ENCODE data around the gene TRAPPC12. TPM values are rescaled to one million over a fixed set of nuclear protein-coding genes. Genes with fewer than 3 reads are reported as not detected.
A peak's percentile ranks its signal among the peaks of the same experiment; 100 is the strongest.

TRAPPC12 gene
- total RNA-seq, 3 donors from 2014 or later = 52.5 to 89.6 (median 69.2) TPM

GRCh38 chr2:3420769-3421397, 41.4 kb downstream of the TRAPPC12 start:
- no peak overlapping the region for H3K4me3 ChIP-seq
- DNase-seq (ENCODE audit: low spot score in 2 of 2) = no peak
- no peaks in the 10 kb centered on the region for H3K9me3 ChIP-seq
- H3K27me3 ChIP-seq = no peaks in the 10 kb centered on the region
- TF ChIP-seq POLR2AphosphoS5 (IDR thresholded peaks at IDR 0.05) = no peak
- TF ChIP-seq CTCF (IDR thresholded peaks at IDR 0.05) = no peak
- no peak for TF ChIP-seq POLR2A (IDR thresholded peaks at IDR 0.05)
- H3K27ac ChIP-seq = no peak overlapping the region
- H3K4me1 ChIP-seq = no peaks in the 10 kb centered on the region
- intact Hi-C loops (cut with DNase I; ENCODE audit: low total_unique reads) = no loop called here
- peaks cover 4% of the 10 kb centered on the region for H3K36me3 ChIP-seq

GRCh38 chr2:3421580-3421979, 42.1 kb downstream of the TRAPPC12 start:
- intact Hi-C loops (cut with DNase I; ENCODE audit: low total_unique reads) = no loop called here

GRCh38 chr2:3422161-3422779, 42.8 kb downstream of the TRAPPC12 start:
- no peak for DNase-seq (ENCODE audit: low spot score in 2 of 2)
- Histone ChIP-seq H3K36me3 (peaks cover 4% of the 10 kb centered on the region), H3K4me3 (no peak overlapping the region), H3K27me3 (no peaks in the 10 kb centered on the region), H3K4me1 (no peaks in the 10 kb centered on the region), H3K9me3 (no peaks in the 10 kb centered on the region), H3K27ac (no peak overlapping the region)
- no peak for TF ChIP-seq POLR2A (IDR thresholded peaks at IDR 0.05)
- TF ChIP-seq CTCF (IDR thresholded peaks at IDR 0.05) = no peak
- no peak for TF ChIP-seq POLR2AphosphoS5 (IDR thresholded peaks at IDR 0.05)
- intact Hi-C loops (cut with DNase I; ENCODE audit: low total_unique reads) = no loop called here

More at GRCh38 chr2:3421580-3421979, 42.1 kb downstream of the TRAPPC12 start:
- H3K4me3 ChIP-seq = no peak overlapping the region
- H3K27me3 ChIP-seq = no peaks in the 10 kb centered on the region
- TF ChIP-seq POLR2AphosphoS5 (IDR thresholded peaks at IDR 0.05) (no peak), POLR2A (IDR thresholded peaks at IDR 0.05) (no peak), CTCF (IDR thresholded peaks at IDR 0.05) (no peak)
- no peak overlapping the region for H3K27ac ChIP-seq
- no peaks in the 10 kb centered on the region for H3K9me3 ChIP-seq
- DNase-seq (ENCODE audit: low spot score in 2 of 2) = no peak
- no peaks in the 10 kb centered on the region for H3K4me1 ChIP-seq
- H3K36me3 ChIP-seq = peaks cover 4% of the 10 kb centered on the region

DNA sequence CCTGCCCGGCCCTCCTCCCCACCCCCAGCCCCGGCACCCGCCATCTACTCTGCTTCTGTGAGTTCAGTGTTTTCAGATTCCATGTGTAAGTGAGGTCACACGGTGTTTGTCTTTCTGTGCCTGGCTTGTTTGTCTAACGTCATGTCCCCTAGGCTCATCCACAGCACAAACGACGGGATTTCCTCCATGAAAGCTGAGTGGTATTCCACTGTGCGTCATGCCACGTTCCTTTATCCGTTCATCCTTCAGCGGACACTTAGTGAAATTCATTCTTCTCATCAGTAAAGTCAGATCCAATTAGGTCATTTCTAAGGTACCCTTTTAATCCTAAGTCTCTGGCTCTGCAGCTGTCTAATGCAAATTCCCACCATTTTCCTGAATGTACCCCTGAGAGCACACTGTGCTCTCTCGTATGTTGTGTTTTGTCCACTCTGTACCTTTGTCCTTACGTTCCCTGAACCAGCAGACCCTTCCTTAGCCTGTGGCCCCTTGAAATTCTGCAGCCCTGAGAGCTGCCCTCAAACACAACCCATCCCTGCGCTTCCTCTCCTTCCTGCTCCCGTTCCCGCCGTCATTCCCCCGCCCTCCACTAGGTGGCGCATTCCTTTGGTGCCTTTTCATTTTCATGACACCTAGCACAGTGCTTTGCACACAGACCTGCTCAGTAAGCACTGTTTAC, 44.1 kb downstream of the TRAPPC12 start:
- Histone ChIP-seq H3K27me3 (no peaks in the 10 kb centered on the region), H3K36me3 (peaks cover 1% of the 10 kb centered on the region), H3K27ac (no peak overlapping the region), H3K4me1 (no peaks in the 10 kb centered on the region), H3K9me3 (no peaks in the 10 kb centered on the region), H3K4me3 (no peak overlapping the region)
- intact Hi-C loops (cut with DNase I; ENCODE audit: low total_unique reads) = no loop called here
- no peak for TF ChIP-seq POLR2AphosphoS5 (IDR thresholded peaks at IDR 0.05)
- no peak for TF ChIP-seq POLR2A (IDR thresholded peaks at IDR 0.05)
- TF ChIP-seq CTCF (IDR thresholded peaks at IDR 0.05) = peak; percentile 85 to 87 (median 87)
- DNase-seq (ENCODE audit: low spot score in 2 of 2) = peak; percentile 34 to 69
